HG03097 (cell line): ENCODE data around the gene GAB1.
"Not testable (repeated sequence)": the region's sequence is repeated elsewhere in the genome, so short reads cannot be mapped to it uniquely, and the experiment has no call there.

ENCODE experiments used
- ATAC-seq: cut with Tn5 transposase; IDR thresholded peaks from one replicate; pipeline ENCODE4 v1.9.1; 2021; ENCODE audit not compliant: unreplicated experiment, low FRiP score

GAB1 gene

GRCh38 chr4:143337600-143338287 lies 1.1 kb downstream of the GAB1 start:
- ATAC-seq: no peak

- no peak for ATAC-seq
Measured at GRCh38 chr4:143338313-143338712, 1.6 kb downstream of the GAB1 start.

- ATAC-seq: no peak
Measured at GRCh38 chr4:143339497-143339896, 2.8 kb downstream of the GAB1 start.

- ATAC-seq: no peak
Measured at GRCh38 chr4:143341186-143341755, 4.6 kb downstream of the GAB1 start.

GRCh38 chr4:143343276-143343831 lies 6.7 kb downstream of the GAB1 start:
- no peak for ATAC-seq

GRCh38 chr4:143344041-143344440 lies 7.4 kb downstream of the GAB1 start:
- no peak for ATAC-seq

- no peak for ATAC-seq
Measured at GRCh38 chr4:143344774-143345173, 8.1 kb downstream of the GAB1 start.

GRCh38 chr4:143345356-143345755 lies 8.7 kb downstream of the GAB1 start:
- no peak for ATAC-seq

GRCh38 chr4:143346206-143346605 lies 9.5 kb downstream of the GAB1 start:
- no peak for ATAC-seq

- no peak for ATAC-seq
Measured at GRCh38 chr4:143347484-143348111, 10.9 kb downstream of the GAB1 start.

- no peak for ATAC-seq
Measured at GRCh38 chr4:143348233-143349077, 11.8 kb downstream of the GAB1 start.

GRCh38 chr4:143349858-143350527 lies 13.3 kb downstream of the GAB1 start:
- not testable (repeated sequence) for ATAC-seq

- no peak for ATAC-seq
Measured at GRCh38 chr4:143351149-143351691, 14.5 kb downstream of the GAB1 start.

- no peak for ATAC-seq
Measured at GRCh38 chr4:143351774-143352451, 15.2 kb downstream of the GAB1 start.

GRCh38 chr4:143352720-143353119 lies 16.0 kb downstream of the GAB1 start:
- no peak for ATAC-seq

- ATAC-seq: no peak
Measured at GRCh38 chr4:143353797-143354196, 17.1 kb downstream of the GAB1 start.

GRCh38 chr4:143354990-143355389 lies 18.3 kb downstream of the GAB1 start:
- no peak for ATAC-seq

- no peak for ATAC-seq
Measured at GRCh38 chr4:143355540-143356217, 19.0 kb downstream of the GAB1 start.

- no peak for ATAC-seq
Measured at GRCh38 chr4:143356493-143356892, 19.8 kb downstream of the GAB1 start.
